GM19438 (cell line): ENCODE data around the gene TBP.

Experiments used
- ATAC-seq: cut with Tn5 transposase; IDR thresholded peaks from one replicate; pipeline ENCODE4 v1.9.1; 2021; ENCODE audit warnings: low read depth; ENCODE audit not compliant: unreplicated experiment

The TBP gene

DNA sequence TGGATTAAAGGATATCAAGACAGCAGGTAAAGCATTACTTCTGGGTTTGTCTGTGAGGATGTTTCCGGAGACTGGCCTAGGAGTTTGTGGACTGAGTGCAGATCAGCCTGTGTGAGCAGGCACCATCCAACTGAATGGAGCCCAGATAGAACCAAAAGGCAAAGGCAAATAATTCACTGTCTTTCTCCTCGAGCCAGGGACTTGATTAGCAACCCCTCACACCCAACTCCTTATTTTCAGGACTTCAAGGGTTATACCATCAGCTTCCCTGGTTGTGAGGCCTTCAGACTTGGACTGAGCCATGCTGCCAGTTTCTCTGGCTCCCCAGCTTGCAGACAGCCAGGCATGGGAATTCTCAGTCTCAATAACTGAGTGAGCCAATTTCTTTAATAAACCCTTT, 20.4 kb upstream of the TBP start:
- ATAC-seq, result no peak

DNA sequence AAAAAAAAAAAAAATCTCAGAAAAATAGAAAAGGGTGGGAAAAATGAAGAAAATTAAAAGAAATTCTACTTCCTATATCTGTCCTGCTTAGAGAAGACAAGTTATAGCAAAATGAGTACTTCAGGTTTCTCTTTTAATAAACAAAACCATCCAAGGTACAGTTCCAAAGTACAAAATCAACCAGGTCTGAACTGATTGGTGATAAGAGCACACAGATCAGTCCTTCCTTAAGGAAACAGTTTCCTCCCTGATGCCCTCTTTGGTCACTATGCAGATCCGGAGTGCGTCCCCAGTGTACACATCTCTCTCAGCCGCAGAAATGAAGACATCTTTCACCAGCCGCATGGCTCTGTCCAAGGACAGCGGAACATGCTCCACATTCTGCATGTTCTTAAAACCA, 19.2 kb upstream of the TBP start:
- ATAC-seq, result no peak

DNA sequence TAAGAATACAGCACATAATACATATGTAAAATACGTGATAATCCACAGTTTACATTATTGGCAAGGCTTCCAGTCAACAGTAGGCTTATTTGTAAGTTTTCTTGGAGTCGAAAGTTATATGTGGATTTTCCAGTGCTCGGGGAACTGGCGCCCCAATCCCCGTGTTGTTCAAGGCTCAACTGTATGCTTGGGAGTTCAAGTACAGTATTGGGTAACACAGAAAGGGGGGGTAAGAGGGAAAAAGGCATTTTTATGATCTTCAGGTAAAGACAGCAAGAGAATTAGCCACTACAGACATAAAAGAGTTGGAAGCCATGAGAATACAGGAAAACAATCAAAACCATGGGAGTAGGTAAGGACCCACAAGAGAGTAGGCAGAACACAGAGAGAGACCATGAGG, 17.5 kb upstream of the TBP start:
- no peak for ATAC-seq

DNA sequence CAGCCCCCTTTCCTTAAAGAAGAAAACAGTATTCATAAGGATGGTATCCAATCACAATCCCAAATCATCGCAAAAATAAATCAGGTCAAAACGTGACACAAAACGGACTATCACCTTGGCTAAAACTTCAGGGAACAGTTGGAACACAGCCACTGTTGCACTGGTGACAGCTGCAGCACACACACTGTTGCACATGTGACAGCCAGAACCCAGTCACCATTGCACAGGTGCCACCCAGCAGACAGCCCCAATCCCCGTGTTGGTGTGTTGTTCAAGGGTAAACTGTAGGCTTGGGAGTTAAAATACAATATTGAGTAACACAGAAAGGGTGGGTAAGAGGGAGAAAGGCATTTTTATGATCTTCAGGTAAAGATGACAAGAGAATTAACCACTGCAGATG, 16.8 kb upstream of the TBP start:
- ATAC-seq, result no peak

DNA sequence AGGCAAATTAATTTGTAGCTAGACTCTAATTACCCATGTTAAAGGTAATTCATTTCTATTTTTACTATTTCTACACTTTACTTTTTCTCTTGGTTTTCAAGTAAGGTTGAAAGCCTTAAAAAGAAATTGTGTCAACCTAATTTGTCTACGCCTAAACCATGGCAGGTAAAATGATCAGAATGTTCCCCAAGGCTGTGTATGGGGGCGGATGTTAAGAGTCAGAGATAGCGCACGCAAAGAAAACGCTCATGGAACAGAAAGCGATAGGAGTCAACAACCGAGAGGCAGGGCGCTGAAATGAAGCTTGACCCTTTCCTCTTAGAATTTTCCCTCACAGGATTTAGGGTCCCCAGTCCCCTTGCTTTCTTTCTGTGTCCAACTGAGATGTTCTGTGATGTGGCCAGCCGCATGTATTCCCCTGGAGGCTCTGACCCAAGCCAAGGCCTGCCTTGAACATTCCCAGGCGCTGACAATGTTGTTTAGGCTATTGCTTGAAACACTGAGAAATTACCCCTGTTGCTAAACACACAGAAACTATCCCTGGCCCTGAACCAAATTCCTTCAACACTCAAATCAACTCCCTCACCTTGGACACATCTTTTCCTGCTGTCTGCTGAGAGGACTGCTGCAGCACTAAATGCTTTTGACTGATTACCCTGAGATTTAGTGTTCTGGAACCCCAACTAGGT, 12.0 kb upstream of the TBP start:
- no peak for ATAC-seq

- ATAC-seq, result no peak
Observed at GRCh38 chr6:170545405-170545804, 8.8 kb upstream of the TBP start.

- ATAC-seq, result peak; percentile 67
Observed at GRCh38 chr6:170552765-170553533, 1.2 kb upstream of the TBP start, which contains the start of gene PSMB1. TSS of gene PSMB1 (minus strand) at chr6:170553307. CDS start at chr6:170553242, 65 bp downstream.

- peak; percentile 24 for ATAC-seq
Observed at GRCh38 chr6:170553534-170554012, 596 bp upstream of the TBP start.

DNA sequence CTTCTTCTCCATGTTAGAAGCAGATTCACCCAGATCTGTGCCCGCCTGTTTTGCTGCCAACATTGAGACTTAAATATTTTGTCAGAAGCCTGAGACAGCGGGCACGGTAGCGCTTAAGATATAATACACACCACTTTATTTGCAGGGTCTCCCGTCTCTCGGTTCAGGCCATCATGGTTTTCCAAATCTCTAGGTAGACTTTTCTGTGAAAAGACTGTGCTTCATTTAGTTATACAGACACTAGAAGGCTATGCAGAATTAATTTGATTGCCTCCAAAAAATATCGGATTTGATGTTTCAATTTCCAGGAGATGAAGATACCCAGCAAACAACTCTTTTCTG, 598 bp downstream of the TBP start:
- no peak for ATAC-seq

DNA sequence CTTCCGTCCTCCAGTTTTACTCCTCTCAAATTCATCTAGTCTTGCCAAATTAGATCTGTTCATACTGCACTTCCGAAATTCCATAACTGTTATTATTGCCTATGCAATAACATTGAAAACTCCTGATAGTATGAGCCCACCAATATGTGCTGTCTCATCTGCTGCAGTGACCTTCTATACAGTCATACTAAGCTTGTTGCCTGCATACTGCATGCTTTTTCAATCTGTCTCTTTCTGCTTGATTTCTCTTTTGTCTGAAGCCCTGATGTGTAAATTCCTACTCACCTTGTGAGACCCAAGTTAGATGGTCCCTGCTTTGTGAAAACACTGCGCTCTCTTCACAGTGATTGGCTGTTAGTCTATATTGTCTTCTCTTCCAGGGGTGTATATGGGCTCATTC, 1.1 kb downstream of the TBP start:
- no peak for ATAC-seq

DNA sequence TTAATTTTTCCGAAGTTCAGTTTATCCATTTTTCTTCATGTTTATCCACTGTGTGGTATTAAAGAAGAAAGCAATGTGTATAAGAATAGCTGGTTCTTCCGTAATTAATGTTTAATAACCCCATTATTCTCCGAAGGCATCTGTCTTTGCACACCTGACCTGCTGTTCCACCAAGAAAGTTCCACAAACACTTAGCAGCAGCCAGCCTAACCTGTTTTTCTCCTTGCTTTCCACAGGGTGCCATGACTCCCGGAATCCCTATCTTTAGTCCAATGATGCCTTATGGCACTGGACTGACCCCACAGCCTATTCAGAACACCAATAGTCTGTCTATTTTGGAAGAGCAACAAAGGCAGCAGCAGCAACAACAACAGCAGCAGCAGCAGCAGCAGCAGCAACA, 7.4 kb downstream of the TBP start:
- no peak for ATAC-seq

GRCh38 chr6:170564936-170565530, 10.9 kb downstream of the TBP start:
- no peak for ATAC-seq

GRCh38 chr6:170572704-170573466, 18.7 kb downstream of the TBP start:
- ATAC-seq, result no peak

DNA sequence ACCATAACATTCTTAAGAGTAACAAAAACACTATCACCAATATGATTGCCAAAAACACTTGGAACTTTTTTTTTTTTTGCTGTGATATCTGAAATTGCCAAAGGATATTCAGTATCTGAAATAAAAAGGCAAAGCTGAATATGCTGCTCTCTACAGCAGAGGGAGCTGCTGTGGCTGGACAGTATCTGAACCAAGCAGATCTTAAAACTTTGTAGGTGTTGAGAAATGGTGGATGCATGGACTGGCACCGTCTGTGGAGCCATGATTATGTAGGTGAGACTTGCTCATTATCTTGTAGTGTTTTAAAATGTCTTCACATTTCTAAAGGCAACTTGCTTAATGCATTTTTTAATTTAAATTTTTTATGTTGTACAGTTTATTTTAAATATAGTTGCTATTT, 21.1 kb downstream of the TBP start:
- ATAC-seq, result no peak

GRCh38 chr6:170578909-170579308, 24.7 kb downstream of the TBP start:
- no peak for ATAC-seq

DNA sequence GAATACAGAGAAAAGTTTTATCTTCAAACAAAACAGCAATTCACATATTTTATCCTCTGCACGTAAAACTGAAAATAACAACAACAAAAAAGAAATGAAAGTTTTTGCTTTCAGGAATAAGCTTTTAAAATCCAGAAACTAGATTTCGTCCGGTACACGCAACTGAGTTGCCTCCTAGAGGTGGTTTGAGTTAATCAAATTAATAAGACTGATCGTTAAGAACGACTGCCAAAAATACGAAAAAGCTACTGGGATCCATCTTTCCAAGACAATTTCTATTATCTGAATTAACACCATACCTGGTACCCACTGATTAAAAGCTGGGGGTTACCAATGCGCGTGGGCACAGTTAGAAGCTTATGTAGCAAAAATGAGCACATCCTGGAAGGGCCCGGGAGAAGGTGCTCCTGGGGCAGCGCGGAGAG, 29.6 kb downstream of the TBP start:
- ATAC-seq, result peak; percentile 5

- ATAC-seq, result peak; percentile 94
Observed at GRCh38 chr6:170584181-170584953, 30.2 kb downstream of the TBP start, which contains the start of gene PDCD2. TSS of gene PDCD2 (minus strand) at chr6:170584637. CDS start at chr6:170584581, 56 bp downstream.

DNA sequence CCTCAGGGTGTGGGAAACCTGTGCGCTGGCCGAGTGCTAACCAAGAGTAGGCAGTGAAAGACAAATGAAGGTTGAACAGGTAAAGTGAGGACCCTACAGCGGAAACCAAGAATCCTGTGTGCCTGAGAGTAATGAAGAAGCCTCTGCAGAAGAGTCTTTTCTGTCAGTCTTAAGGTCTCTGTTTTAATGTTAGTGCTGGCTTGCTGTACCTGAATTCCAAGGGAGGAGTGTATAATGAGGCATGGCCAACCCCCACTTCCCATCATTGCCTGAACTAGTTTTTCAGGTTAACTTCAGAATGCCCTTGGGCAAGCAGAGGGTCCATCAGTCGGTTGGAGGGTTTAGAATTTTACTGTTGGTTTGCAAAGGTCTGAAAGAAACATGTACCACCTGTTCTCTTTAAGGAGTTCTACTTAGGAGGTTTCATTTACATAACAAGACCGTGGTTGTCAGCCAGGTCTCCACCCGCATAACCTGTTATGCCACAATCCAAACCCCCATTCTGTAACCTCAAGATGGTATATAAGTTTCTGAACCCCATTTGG, 30.9 kb downstream of the TBP start:
- peak; percentile 34 for ATAC-seq

DNA sequence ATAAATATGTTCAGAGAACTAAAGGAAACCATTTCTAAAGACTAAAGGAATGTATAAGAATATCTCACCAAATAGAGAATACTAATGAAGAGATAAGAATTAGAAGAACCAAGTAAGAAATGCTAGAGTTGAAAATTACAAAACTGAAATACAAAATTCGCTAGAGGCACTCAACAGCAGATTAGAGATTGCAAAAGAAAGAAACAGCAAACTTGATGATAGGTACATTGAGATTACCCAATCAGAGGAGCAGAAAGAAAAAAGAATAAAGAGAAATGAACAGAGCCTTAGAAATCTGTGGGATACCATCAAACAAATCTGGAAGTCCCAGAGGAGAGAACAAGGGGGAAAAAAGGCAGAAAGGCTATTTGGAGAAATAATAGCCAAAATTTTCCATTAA, 36.6 kb downstream of the TBP start:
- ATAC-seq, result no peak

DNA sequence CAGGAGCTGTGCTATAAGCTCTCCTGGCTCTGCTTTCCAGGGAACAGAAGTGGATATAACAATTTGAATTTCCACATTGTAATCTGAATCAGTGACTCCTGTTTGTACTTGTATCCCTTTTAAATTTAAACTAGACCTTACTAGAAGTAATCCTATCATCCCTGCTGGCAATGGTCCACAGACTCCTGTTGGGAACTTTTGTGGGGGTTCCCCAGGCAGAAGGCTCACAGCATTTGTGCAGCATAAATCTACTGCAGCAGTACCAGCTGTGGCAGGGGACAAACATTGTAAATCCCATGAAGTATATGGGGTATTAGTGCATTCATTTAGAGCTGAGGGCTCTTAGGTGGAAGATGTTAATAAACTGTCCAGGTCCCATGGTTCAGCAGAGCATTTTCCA, 42.3 kb downstream of the TBP start:
- no peak for ATAC-seq
